HepG2 (cell line): ENCODE data around the gene PPP1R13B. TPM values are rescaled to one million over a fixed set of nuclear protein-coding genes. Genes with fewer than 3 reads are reported as not detected.

Source experiments
- BCL6 ChIP-seq: IDR thresholded peaks from 2 replicates; pipeline ENCODE4 v1.6.1; 2016; ENCODE audit warnings: missing genetic modification reagents, missing compliant biosample characterization
- MAZ ChIP-seq, 2 experiments: sonication (generic) in 1 of 2; formaldehyde crosslinking in 1 of 2; IDR thresholded peaks; 2 replicates each; pipeline versions ENCODE4 v1.5.0 to v1.6.1; 2012 to 2020; ENCODE audit warnings: low read depth in 2 of 2, mild to moderate bottlenecking in 2 of 2, borderline replicate concordance in 1 of 2, improper control_type of control experiment in 1 of 2, low read length in 1 of 2, missing genetic modification reagents in 1 of 2, moderate library complexity in 1 of 2
- NR2F1 ChIP-seq, 2 experiments: fragments of 450-650 bp in 1 of 2; formaldehyde crosslinking in 1 of 2; IDR thresholded peaks; 2 replicates each; pipeline versions ENCODE4 v1.5.0 to v1.6.1; 2016 to 2020; ENCODE audit warnings: mild to moderate bottlenecking in 1 of 2, missing compliant biosample characterization in 1 of 2, missing genetic modification reagents in 1 of 2, moderate library complexity in 1 of 2
- PHF20 ChIP-seq: sonication (generic); formaldehyde crosslinking; IDR thresholded peaks from 2 replicates; pipeline ENCODE4 v1.5.0; 2020; ENCODE audit warnings: mild to moderate bottlenecking, missing genetic modification reagents
- PHF8 ChIP-seq: sonication (generic); formaldehyde crosslinking; IDR thresholded peaks from 2 replicates; pipeline ENCODE4 v1.5.0; 2020; ENCODE audit warnings: missing genetic modification reagents
- PLRG1 ChIP-seq: fragments of 450-650 bp; conservative IDR thresholded peaks from 2 replicates; pipeline ENCODE4 v1.6.1; 2016
- ZNF253 ChIP-seq: sonication (generic); formaldehyde crosslinking; IDR thresholded peaks from 2 replicates; pipeline ENCODE4 v1.8.0; 2022; ENCODE audit warnings: mild to moderate bottlenecking, missing genetic modification reagents, borderline replicate concordance
- ZNF263 ChIP-seq: sonication (generic); formaldehyde crosslinking; IDR thresholded peaks from 2 replicates; pipeline ENCODE4 v1.4.0; 2020; ENCODE audit warnings: missing genetic modification reagents
- ZNF292 ChIP-seq: sonication (generic); formaldehyde crosslinking; IDR thresholded peaks from 2 replicates; pipeline ENCODE4 v1.8.1; 2022; ENCODE audit warnings: mild to moderate bottlenecking, low read depth, missing genetic modification reagents, borderline replicate concordance
- ZNF773 ChIP-seq: sonication (generic); formaldehyde crosslinking; IDR thresholded peaks from 2 replicates; pipeline ENCODE4 v1.4.0; 2020; ENCODE audit warnings: missing genetic modification reagents, borderline replicate concordance
- polyA plus RNA-seq, 8 experiments: library from polyadenylated mRNA; depleted of rRNA in 3 of 8; stranded (reverse) in 7 of 8; unstranded in 1 of 8; fragments of >200 nt; fragmentation: Illumina TruSeq in 4 of 8; extraction: Trizol in 4 of 8; gene quantifications; 2 replicates each; pipeline versions ENCODE4 v1.2.1 to v1.2.3, GENCODE V29; 2011 to 2016; ENCODE audit warnings: low read depth in 4 of 8, missing spikeins in 1 of 8, mixed read lengths in 1 of 8; ENCODE audit not compliant: insufficient read depth in 1 of 8
- total RNA-seq, 5 experiments: library from RNA; depleted of rRNA; stranded (reverse); fragments of >200 nt; fragmentation: Illumina TruSeq; extraction: Trizol; gene quantifications; 2 replicates each; pipeline ENCODE4 v1.2.3, GENCODE V29; 2016; ENCODE audit warnings: low read depth in 1 of 5
- TF ChIP-seq, protein P1 (sequence below): sonication (generic); formaldehyde crosslinking; IDR thresholded peaks from 2 replicates; pipeline ENCODE4 v1.4.0; 2020; ENCODE audit warnings: missing genetic modification reagents
- TF ChIP-seq, protein P2 (sequence below): sonication (generic); formaldehyde crosslinking; IDR thresholded peaks from 2 replicates; pipeline ENCODE4 v1.4.0; 2020; ENCODE audit warnings: missing genetic modification reagents, borderline replicate concordance
- TF ChIP-seq, protein P3 (sequence below), 2 experiments: fragments of 450-650 bp in 1 of 2; sonication (generic) in 1 of 2; formaldehyde crosslinking in 1 of 2; IDR thresholded peaks; 2 replicates each; pipeline versions ENCODE4 v1.6.1 to v1.8.0; 2016 to 2022; ENCODE audit warnings: antibody characterized with exemption in 1 of 2, mild to moderate bottlenecking in 1 of 2, missing genetic modification reagents in 1 of 2

The PPP1R13B gene
- total and polyA plus RNA-seq, 2 of the 13 experiments (the other 11 are each of a cell fraction or from before 2014, with no cell fraction given): 4.6 to 9.4 TPM

DNA sequence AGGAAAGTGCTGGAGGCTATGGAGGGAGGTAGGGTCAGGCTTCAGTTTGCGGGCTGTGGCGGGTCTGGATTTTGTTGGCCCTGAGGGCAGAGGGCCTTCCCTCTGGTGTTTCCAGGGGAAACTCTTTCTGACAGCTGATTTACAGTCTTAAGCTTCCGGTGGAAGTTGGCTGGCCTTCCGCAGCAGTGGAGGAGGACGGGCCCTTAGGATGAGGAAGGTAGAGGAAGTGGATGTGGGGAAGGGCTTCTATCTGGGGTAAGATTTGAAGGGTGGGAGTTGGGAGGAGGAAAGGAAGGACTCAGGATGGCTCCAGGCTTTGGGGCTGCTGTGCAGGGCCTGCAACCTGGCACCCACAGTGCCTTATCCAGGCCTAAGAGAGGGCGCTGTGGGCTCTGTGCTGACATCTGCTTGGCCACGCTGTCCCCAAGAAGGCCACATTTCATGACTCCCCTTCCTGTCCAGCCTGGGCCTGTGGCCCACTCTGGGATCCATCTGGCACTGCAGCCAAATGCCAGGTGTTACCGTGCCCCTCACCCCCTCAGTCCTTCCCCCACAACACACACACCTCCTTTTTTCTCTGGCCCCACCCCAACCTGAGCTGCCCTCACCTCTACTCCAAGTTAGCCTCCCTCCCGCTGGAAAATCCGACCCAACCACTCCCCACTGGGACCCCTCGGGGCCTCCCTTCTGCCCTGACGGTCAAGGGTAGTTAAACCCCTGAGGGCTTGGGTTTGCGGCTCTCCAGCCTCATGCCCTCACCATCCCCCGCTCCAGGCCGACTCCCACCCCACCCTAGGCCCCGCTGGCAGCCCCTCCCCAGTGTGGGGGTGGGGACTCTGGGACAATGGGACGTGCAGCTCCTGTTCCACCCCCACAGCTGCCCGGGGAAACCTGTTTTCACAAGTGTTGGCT lies 7.7 kb upstream of the PPP1R13B start (continued):
- TF ChIP-seq ZNF253 (CRISPR knock-in tag) (no peak), ZNF292 (CRISPR knock-in tag) (0 out of 2 replicates have a peak, but pooled peaks have one; percentile 16), ZNF263 (no peak), PHF8 (CRISPR knock-in tag) (peak; percentile 66), ZNF773 (CRISPR knock-in tag) (no peak), NR2F1 (CRISPR knock-in tag; IDR thresholded peaks at IDR 0.05) (no peak), MAZ (IDR thresholded peaks at IDR 0.05; ENCODE audit: borderline replicate concordance, low read depth, low read length) (no peak), MAZ (CRISPR knock-in tag; IDR thresholded peaks at IDR 0.05; ENCODE audit: low read depth) (no peak), PHF20 (CRISPR knock-in tag) (no peak), PLRG1 (no peak), BCL6 (no peak)
- TF ChIP-seq, protein P1, sequence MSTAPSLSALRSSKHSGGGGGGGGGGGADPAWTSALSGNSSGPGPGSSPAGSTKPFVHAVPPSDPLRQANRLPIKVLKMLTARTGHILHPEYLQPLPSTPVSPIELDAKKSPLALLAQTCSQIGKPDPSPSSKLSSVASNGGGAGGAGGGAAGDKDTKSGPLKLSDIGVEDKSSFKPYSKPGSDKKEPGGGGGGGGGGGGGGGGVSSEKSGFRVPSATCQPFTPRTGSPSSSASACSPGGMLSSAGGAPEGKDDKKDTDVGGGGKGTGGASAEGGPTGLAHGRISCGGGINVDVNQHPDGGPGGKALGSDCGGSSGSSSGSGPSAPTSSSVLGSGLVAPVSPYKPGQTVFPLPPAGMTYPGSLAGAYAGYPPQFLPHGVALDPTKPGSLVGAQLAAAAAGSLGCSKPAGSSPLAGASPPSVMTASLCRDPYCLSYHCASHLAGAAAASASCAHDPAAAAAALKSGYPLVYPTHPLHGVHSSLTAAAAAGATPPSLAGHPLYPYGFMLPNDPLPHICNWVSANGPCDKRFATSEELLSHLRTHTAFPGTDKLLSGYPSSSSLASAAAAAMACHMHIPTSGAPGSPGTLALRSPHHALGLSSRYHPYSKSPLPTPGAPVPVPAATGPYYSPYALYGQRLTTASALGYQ (CRISPR knock-in tag): no peak
- TF ChIP-seq, protein P2, sequence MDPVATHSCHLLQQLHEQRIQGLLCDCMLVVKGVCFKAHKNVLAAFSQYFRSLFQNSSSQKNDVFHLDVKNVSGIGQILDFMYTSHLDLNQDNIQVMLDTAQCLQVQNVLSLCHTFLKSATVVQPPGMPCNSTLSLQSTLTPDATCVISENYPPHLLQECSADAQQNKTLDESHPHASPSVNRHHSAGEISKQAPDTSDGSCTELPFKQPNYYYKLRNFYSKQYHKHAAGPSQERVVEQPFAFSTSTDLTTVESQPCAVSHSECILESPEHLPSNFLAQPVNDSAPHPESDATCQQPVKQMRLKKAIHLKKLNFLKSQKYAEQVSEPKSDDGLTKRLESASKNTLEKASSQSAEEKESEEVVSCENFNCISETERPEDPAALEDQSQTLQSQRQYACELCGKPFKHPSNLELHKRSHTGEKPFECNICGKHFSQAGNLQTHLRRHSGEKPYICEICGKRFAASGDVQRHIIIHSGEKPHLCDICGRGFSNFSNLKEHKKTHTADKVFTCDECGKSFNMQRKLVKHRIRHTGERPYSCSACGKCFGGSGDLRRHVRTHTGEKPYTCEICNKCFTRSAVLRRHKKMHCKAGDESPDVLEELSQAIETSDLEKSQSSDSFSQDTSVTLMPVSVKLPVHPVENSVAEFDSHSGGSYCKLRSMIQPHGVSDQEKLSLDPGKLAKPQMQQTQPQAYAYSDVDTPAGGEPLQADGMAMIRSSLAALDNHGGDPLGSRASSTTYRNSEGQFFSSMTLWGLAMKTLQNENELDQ (CRISPR knock-in tag): no peak
- TF ChIP-seq, protein P3, sequence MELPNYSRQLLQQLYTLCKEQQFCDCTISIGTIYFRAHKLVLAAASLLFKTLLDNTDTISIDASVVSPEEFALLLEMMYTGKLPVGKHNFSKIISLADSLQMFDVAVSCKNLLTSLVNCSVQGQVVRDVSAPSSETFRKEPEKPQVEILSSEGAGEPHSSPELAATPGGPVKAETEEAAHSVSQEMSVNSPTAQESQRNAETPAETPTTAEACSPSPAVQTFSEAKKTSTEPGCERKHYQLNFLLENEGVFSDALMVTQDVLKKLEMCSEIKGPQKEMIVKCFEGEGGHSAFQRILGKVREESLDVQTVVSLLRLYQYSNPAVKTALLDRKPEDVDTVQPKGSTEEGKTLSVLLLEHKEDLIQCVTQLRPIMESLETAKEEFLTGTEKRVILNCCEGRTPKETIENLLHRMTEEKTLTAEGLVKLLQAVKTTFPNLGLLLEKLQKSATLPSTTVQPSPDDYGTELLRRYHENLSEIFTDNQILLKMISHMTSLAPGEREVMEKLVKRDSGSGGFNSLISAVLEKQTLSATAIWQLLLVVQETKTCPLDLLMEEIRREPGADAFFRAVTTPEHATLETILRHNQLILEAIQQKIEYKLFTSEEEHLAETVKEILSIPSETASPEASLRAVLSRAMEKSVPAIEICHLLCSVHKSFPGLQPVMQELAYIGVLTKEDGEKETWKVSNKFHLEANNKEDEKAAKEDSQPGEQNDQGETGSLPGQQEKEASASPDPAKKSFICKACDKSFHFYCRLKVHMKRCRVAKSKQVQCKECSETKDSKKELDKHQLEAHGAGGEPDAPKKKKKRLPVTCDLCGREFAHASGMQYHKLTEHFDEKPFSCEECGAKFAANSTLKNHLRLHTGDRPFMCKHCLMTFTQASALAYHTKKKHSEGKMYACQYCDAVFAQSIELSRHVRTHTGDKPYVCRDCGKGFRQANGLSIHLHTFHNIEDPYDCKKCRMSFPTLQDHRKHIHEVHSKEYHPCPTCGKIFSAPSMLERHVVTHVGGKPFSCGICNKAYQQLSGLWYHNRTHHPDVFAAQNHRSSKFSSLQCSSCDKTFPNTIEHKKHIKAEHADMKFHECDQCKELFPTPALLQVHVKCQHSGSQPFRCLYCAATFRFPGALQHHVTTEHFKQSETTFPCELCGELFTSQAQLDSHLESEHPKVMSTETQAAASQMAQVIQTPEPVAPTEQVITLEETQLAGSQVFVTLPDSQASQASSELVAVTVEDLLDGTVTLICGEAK (IDR thresholded peaks at IDR 0.05): no peak
- TF ChIP-seq, protein P3 (CRISPR knock-in tag; IDR thresholded peaks at IDR 0.05): no peak
